Neuronal stem cell (in vitro differentiated cells): ENCODE data around the gene NELFCD.

Experiments used
- DNase-seq: peaks from one replicate; pipeline ENCODE4 v3.0.0-alpha.2; 2013; ENCODE audit warnings: low spot score
- H2AFZ ChIP-seq: one replicate; pipeline ENCODE4 v1.6.1; 2013; ENCODE audit warnings: mild to moderate bottlenecking, low read length, inconsistent platforms
- H2AK5ac ChIP-seq: 2 replicates; pipeline ENCODE4 v1.6.1; 2013; ENCODE audit warnings: low read depth, mild to moderate bottlenecking, inconsistent platforms, low read length, moderate library complexity, mixed read lengths
- H2BK120ac ChIP-seq: 2 replicates; pipeline ENCODE4 v1.6.1; 2013; ENCODE audit warnings: low read depth, mild to moderate bottlenecking, inconsistent platforms, low read length, moderate library complexity, mixed read lengths
- H2BK12ac ChIP-seq: one replicate; pipeline ENCODE4 v1.6.1; 2013; ENCODE audit warnings: low read length, inconsistent platforms
- H2BK15ac ChIP-seq: 2 replicates; pipeline ENCODE4 v1.6.1; 2013; ENCODE audit warnings: mild to moderate bottlenecking, low read length, inconsistent platforms, mixed read lengths
- H2BK5ac ChIP-seq: one replicate; pipeline ENCODE4 v1.6.1; 2013; ENCODE audit warnings: inconsistent platforms, mild to moderate bottlenecking, low read length, moderate library complexity
- H3K14ac ChIP-seq: one replicate; pipeline ENCODE4 v1.6.1; 2013; ENCODE audit warnings: low read length, inconsistent platforms
- H3K18ac ChIP-seq: 2 replicates; pipeline ENCODE4 v1.6.1; 2013; ENCODE audit warnings: low read length, inconsistent platforms
- H3K23ac ChIP-seq: 2 replicates; pipeline ENCODE4 v1.6.1; 2013; ENCODE audit warnings: low read depth, mild to moderate bottlenecking, mixed read lengths, low read length, inconsistent platforms; ENCODE audit not compliant: poor library complexity
- H3K27ac ChIP-seq: replicated peaks from 3 replicates; pipeline ENCODE4 v1.5.1; 2013; ENCODE audit warnings: low read length, inconsistent platforms
- H3K27me3 ChIP-seq, 3 experiments: 2 replicates each; pipeline ENCODE4 v1.6.1; 2013; ENCODE audit warnings: low read length in 3 of 3, mild to moderate bottlenecking in 2 of 3, inconsistent platforms in 1 of 3, low read depth in 1 of 3, mixed read lengths in 1 of 3, moderate library complexity in 1 of 3; ENCODE audit not compliant: control insufficient read depth in 3 of 3, insufficient read depth in 3 of 3
- H3K36me3 ChIP-seq, 2 donors: replicated peaks in 1 of 2; 2 replicates each; pipeline ENCODE4 v1.6.1; 2013; ENCODE audit warnings: low read length in 2 of 2; ENCODE audit not compliant: control insufficient read depth in 2 of 2, insufficient read depth in 2 of 2
- H3K4ac ChIP-seq: 2 replicates; pipeline ENCODE4 v1.6.1; 2013; ENCODE audit warnings: inconsistent platforms, mild to moderate bottlenecking, low read length, moderate library complexity
- H3K4me1 ChIP-seq, 2 donors: 1 replicate in 1 of 2; 2 replicates in 1 of 2; pipeline ENCODE4 v1.6.1; 2013; ENCODE audit warnings: low read length in 2 of 2, low read depth in 1 of 2; ENCODE audit not compliant: control insufficient read depth in 2 of 2, insufficient read depth in 1 of 2
- H3K4me2 ChIP-seq: one replicate; pipeline ENCODE4 v1.6.1; 2013; ENCODE audit warnings: mild to moderate bottlenecking, low read length, inconsistent platforms; ENCODE audit not compliant: insufficient read depth, poor library complexity, severe bottlenecking
- H3K4me3 ChIP-seq, 2 donors: 2 replicates each; pipeline ENCODE4 v1.5.1; 2013; ENCODE audit warnings: low read length in 2 of 2, mild to moderate bottlenecking in 2 of 2, inconsistent platforms in 1 of 2, moderate library complexity in 1 of 2
- H3K79me1 ChIP-seq: one replicate; pipeline ENCODE4 v1.6.1; 2013; ENCODE audit warnings: low read depth, mild to moderate bottlenecking, inconsistent platforms, low read length, moderate library complexity
- H3K9ac ChIP-seq: one replicate; pipeline ENCODE4 v1.6.1; 2013; ENCODE audit warnings: mild to moderate bottlenecking, low read depth, low read length, inconsistent platforms; ENCODE audit not compliant: poor library complexity
- H3K9me3 ChIP-seq, 2 donors: replicated peaks in 1 of 2; 2 replicates each; pipeline versions ENCODE3 to v1.6.1; 2013; ENCODE audit warnings: low read length in 2 of 2, mild to moderate bottlenecking in 2 of 2, inconsistent platforms in 1 of 2, low read depth in 1 of 2, mixed read lengths in 1 of 2, moderate library complexity in 1 of 2; ENCODE audit not compliant: control insufficient read depth in 2 of 2, insufficient read depth in 1 of 2
- H4K8ac ChIP-seq: one replicate; pipeline ENCODE4 v1.6.1; 2013; ENCODE audit warnings: low read depth, mild to moderate bottlenecking, inconsistent platforms, low read length, moderate library complexity
- H4K91ac ChIP-seq: one replicate; pipeline ENCODE4 v1.6.1; 2013; ENCODE audit warnings: low read length, low read depth, mild to moderate bottlenecking, inconsistent platforms; ENCODE audit not compliant: poor library complexity
- whole genome bisulfite sequencing, 2 donors: extraction: QIAGEN DNeasy Blood & Tissue Kit; methylation state at CpG; one replicate each; pipeline ENCODE4 v1.1.7; 2013; ENCODE audit warnings: missing lambda C conversion rate in 2 of 2, mixed read lengths in 1 of 2; ENCODE audit not compliant: insufficient read length in 2 of 2, insufficient replicate concordance in 1 of 2; ENCODE audit errors: extremely low coverage in 2 of 2; 5-methylcytosine and 5-hydroxymethylcytosine counted together

NELFCD gene

DNA sequence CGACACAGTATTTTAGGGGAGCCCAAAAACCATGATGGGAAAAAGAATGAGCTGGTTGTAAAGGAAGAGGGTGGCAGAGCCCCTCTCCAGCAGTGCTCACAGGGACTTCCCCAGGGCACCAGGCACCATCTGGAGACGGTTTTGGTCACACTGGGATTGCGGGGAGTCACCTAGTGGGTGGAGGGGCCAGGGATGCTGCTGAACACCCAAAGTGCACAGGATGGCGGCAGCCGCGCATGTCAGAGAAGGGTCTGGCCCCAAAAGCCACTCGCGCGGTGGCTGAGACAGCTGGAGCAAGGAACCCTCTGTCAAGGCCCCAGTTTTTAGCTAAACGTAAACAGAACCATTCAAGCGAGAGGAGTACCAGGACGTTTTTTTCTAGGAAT lies 15.2 kb downstream of the NELFCD start:
- no peaks in the 10 kb centered on the region for H3K27me3 ChIP-seq
- H3K4ac ChIP-seq, result no peak overlapping the region
- no peaks in the 10 kb centered on the region for H3K4me1 ChIP-seq
- H2BK120ac ChIP-seq, result no peak overlapping the region
- no peak overlapping the region for H3K4me3 ChIP-seq
- no peak overlapping the region for H4K91ac ChIP-seq
- no peak overlapping the region for H2BK5ac ChIP-seq
- H4K8ac ChIP-seq, result no peak overlapping the region
- no peak overlapping the region for H3K4me2 ChIP-seq
- H3K14ac ChIP-seq, result no peak overlapping the region
- H2BK12ac ChIP-seq, result no peak overlapping the region
- no peak overlapping the region for H3K23ac ChIP-seq
- H2AK5ac ChIP-seq, result no peak overlapping the region
- H2AFZ ChIP-seq, result no peak overlapping the region
- H3K9me3 ChIP-seq, result peaks cover 0 to 1% of the 10 kb centered on the region in 2 donors
- no peak overlapping the region for H2BK15ac ChIP-seq
- no peak for DNase-seq
- no peak overlapping the region for H3K18ac ChIP-seq
- H3K27ac ChIP-seq, result no peak overlapping the region
- peaks cover 36 to 62% of the 10 kb centered on the region in 2 donors for H3K36me3 ChIP-seq
- no peak overlapping the region for H3K9ac ChIP-seq
- WGBS, 2 donors, result no CpG with 5 or more reads among the region's 12 CpGs
- no peaks in the 10 kb centered on the region for H3K79me1 ChIP-seq

DNA sequence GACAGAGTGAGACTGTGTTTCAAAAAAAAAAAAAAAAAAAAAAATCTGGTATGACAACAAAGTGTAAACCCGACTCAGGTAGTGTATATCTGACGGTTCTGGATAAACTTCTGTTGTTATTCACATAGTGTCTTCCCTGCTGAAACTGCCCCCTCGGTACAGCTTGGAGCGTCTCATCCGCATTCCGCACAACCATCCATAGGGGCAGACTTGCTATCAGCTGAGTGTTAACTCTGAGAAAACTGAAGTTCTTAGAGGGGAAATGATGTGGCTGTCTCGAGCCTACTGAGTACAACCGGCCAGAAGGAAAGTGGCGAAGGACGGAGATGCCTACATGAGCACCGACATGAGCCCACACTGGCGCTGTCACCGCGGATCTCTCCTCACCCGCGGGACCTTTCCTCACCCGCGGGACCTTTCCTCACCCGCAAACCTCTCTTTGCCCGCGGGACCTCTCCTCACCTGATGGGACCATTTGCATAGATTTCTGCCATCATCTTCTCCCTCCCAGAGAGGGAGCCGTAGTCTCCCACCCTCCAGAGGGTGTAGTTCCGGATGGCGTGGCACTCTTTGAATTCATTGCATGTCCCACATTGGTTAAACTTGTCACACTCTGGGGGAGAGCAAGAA lies 16.2 kb downstream of the NELFCD start:
- no CpG with 5 or more reads among the region's 24 CpGs for WGBS, 2 donors
- peaks cover 35 to 51% of the 10 kb centered on the region in 2 donors for H3K36me3 ChIP-seq
- no peak overlapping the region for H2BK15ac ChIP-seq
- H3K4me1 ChIP-seq, result peaks cover 0 to under 1% of the 10 kb centered on the region in 2 donors
- H2BK12ac ChIP-seq, result no peak overlapping the region
- no peak overlapping the region for H2BK5ac ChIP-seq
- no peaks in the 10 kb centered on the region for H3K79me1 ChIP-seq
- no peak overlapping the region for H3K4me2 ChIP-seq
- no peak overlapping the region for H2BK120ac ChIP-seq
- H4K91ac ChIP-seq, result no peak overlapping the region
- no peak overlapping the region for H2AK5ac ChIP-seq
- H3K9ac ChIP-seq, result no peak overlapping the region
- DNase-seq, result no peak
- no peak overlapping the region for H3K4ac ChIP-seq
- no peak overlapping the region for H4K8ac ChIP-seq
- H2AFZ ChIP-seq, result no peak overlapping the region
- H3K27ac ChIP-seq, result no peak overlapping the region
- no peak overlapping the region for H3K23ac ChIP-seq
- no peak overlapping the region for H3K18ac ChIP-seq
- H3K9me3 ChIP-seq, result peaks cover 0 to 1% of the 10 kb centered on the region in 2 donors
- H3K14ac ChIP-seq, result no peak overlapping the region
- H3K4me3 ChIP-seq, result no peak overlapping the region
- H3K27me3 ChIP-seq, result no peaks in the 10 kb centered on the region

DNA sequence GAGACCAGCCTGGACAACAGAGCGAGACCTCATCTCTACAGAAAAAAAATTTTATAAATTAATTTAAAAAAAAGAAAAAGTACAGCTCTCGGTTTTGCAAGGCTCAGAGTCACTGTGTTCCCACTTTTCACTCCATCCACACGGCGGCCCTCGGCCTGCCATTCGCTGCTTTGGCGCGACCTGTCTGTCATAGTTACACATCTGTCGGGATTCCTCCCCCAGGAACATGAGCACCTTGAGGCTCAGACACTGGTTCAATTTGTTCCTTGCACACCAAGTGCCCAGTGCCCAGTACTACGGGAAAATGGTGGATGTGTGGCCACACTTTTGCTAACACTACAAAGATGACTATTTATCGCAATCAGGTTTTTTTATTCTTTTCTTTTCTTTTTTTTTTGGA lies 17.6 kb downstream of the NELFCD start:
- H3K9me3 ChIP-seq, result peaks cover 0 to 1% of the 10 kb centered on the region in 2 donors
- DNase-seq, result no peak
- H2AFZ ChIP-seq, result no peak overlapping the region
- no peak overlapping the region for H2AK5ac ChIP-seq
- H3K79me1 ChIP-seq, result no peaks in the 10 kb centered on the region
- no peak overlapping the region for H3K4ac ChIP-seq
- no peak overlapping the region for H4K91ac ChIP-seq
- H2BK5ac ChIP-seq, result no peak overlapping the region
- H2BK12ac ChIP-seq, result no peak overlapping the region
- no peak overlapping the region for H3K14ac ChIP-seq
- no peak overlapping the region for H3K4me3 ChIP-seq
- no peak overlapping the region for H4K8ac ChIP-seq
- no peak overlapping the region for H2BK120ac ChIP-seq
- WGBS, 2 donors, result no CpG with 5 or more reads among the region's 11 CpGs
- no peak overlapping the region for H2BK15ac ChIP-seq
- H3K9ac ChIP-seq, result no peak overlapping the region
- H3K27me3 ChIP-seq, result no peaks in the 10 kb centered on the region
- H3K36me3 ChIP-seq, result peaks cover 23 to 37% of the 10 kb centered on the region in 2 donors
- peaks cover 8 to 10% of the 10 kb centered on the region in 2 donors for H3K4me1 ChIP-seq
- H3K18ac ChIP-seq, result no peak overlapping the region
- H3K4me2 ChIP-seq, result no peak overlapping the region
- H3K27ac ChIP-seq, result no peak overlapping the region
- H3K23ac ChIP-seq, result no peak overlapping the region

DNA sequence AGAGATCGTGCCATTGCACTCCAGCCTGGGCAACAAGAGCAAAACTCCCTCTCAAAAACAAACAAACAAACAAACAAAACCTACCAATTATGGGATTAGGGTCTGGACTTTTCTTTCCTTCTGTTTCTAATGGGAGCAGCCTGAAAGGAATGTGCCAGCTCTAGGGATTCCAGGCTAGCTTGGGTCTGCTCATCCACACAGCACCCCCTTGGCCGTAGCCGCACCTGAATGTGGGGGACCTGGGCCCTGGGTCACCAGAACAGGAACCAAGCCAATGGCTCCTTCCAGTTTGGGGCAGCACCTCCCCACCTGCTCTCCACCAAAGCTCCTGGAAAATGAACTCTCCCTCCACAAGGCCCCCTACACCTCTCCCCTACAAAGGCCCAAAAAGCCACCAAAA lies 19.3 kb downstream of the NELFCD start:
- Histone ChIP-seq H2BK15ac (no peak overlapping the region), H2BK120ac (no peak overlapping the region), H3K36me3 (peaks cover 12 to 21% of the 10 kb centered on the region in 2 donors), H3K4me1 (peaks cover 8 to 10% of the 10 kb centered on the region in 2 donors), H3K4ac (no peak overlapping the region), H3K18ac (no peak overlapping the region), H3K9ac (no peak overlapping the region), H2BK12ac (no peak overlapping the region), H3K27ac (no peak overlapping the region), H2AFZ (no peak overlapping the region), H3K27me3 (no peaks in the 10 kb centered on the region), H3K4me3 (no peak overlapping the region), H3K79me1 (no peaks in the 10 kb centered on the region), H3K4me2 (no peak overlapping the region), H2AK5ac (no peak overlapping the region), H4K8ac (no peak overlapping the region), H3K14ac (no peak overlapping the region), H4K91ac (no peak overlapping the region), H3K9me3 (no peaks in the 10 kb centered on the region), H2BK5ac (no peak overlapping the region), H3K23ac (no peak overlapping the region)
- no peak for DNase-seq
- no CpG with 5 or more reads among the region's 3 CpGs for whole genome bisulfite sequencing, 2 donors
